HG03025 (cell line): Measurements from ENCODE around the gene PANK4.

Source experiments
- ATAC-seq: cut with Tn5 transposase; IDR thresholded peaks from one replicate; pipeline ENCODE4 v1.9.1; 2021; ENCODE audit warnings: mild to moderate bottlenecking, moderate library complexity; ENCODE audit not compliant: unreplicated experiment, low FRiP score

The PANK4 gene

DNA sequence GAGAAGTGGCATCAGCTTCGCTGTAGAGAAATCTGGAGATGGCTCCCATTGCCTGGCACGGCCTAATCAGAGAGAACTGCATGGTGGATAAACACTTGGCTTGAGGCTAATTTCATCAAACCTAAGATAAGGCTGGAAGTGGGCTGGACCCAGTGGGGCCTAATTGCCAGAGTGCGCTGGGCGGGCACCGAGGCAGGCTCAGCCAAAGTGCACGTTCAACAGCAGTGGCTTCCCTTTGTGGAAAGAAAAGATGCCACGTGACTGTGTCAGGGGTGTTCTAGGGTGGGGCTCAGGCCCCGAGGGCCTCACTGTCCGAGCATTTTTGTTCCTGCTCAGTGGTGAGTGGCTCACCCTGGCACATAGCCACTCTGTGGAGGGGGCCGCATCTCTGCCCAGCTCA is 44.5 kb downstream of the PANK4 start:
- no peak for ATAC-seq

DNA sequence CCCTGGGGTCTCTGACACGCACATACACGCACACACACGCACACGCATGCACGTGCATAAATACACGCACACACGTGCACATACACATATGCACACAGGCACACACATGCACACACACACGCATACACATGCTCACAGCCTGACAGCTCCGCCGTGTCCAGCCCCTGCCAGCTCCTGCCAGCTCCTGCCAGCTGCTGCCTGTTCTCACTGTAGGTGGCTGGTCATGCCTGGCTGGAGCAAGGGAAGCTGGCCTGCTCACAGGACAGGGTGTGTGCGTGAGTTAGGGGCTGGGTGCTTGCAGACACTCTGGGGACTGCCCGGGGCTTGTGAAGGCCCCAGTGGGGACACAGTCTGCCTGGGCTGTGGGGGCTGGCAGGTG is 45.4 kb downstream of the PANK4 start:
- no peak for ATAC-seq

DNA sequence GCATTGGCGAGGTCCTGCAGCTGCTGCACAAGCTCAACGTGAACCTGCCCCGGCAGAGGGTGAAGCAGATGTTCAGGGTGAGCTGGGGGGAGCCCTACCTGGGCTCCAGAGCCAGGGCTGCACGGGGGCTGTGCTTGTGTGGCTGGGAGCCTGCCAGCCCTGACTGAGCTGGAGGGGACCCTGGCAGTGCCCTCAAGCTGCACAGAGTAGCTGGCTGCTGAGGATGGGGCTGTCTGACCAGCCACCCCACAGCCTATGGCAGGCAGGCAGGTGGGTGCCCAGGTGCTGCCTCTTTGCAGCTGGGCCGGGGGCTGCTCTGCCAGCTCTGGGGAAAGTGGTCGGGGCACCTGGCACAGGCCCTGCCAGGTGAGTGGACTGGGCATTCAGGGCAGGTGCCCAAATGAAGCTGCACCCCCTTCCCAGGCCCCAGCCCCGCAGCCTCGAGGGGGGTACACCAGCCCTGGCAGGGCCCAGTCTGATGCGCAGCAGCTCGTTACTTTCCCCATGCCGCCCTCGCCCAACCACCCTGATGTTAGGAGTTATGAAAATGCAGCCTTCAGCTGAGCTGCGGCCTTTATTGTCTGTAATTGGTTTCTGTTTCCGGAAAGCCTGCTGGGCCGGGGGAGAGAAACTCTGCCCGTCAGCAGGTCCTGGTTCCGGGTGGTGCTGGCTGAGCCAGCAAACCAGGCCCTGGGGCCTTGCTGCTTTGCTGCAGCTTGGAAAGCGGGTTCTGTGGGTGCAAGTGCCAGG is 46.0 kb downstream of the PANK4 start:
- ATAC-seq, result no peak

DNA sequence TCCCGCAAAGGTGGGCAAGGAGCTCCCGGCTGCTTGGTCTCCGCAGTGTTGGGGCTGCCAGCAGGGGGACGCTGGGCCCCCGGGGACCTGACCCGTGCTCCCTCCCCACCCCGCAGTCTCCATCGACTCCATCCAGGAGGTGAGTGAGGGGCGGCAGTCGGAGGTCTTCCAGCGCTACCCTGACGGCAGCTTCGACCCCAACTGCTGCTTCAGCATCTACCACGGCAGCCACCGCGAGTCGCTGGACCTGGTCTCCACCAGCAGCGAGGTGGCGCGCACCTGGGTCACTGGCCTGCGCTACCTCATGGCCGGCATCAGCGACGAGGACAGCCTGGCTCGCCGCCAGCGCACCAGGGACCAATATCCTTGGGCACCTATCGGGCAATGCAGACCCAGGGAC is 46.8 kb downstream of the PANK4 start:
- ATAC-seq, result no peak

DNA sequence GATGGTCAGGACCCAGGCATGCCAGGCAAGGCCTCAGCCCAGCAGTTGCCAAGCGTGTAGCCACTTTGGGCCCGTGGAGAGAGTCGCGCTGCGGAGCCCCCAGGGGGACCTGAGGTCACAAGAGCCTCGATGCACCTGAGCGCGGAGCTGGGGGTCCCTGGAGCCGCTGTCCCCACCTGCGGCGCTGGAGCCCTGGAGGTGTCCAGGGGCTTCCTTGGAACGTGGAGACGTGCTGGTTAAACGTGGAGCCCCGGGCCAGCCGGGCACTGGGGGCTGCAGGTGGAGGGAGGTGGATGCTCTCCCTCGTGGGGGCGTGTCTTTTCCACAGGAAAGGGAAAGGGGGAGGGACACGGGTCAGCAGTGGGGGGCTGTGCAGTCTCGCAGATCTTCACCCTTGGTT is 47.2 kb downstream of the PANK4 start:
- ATAC-seq, result no peak

DNA sequence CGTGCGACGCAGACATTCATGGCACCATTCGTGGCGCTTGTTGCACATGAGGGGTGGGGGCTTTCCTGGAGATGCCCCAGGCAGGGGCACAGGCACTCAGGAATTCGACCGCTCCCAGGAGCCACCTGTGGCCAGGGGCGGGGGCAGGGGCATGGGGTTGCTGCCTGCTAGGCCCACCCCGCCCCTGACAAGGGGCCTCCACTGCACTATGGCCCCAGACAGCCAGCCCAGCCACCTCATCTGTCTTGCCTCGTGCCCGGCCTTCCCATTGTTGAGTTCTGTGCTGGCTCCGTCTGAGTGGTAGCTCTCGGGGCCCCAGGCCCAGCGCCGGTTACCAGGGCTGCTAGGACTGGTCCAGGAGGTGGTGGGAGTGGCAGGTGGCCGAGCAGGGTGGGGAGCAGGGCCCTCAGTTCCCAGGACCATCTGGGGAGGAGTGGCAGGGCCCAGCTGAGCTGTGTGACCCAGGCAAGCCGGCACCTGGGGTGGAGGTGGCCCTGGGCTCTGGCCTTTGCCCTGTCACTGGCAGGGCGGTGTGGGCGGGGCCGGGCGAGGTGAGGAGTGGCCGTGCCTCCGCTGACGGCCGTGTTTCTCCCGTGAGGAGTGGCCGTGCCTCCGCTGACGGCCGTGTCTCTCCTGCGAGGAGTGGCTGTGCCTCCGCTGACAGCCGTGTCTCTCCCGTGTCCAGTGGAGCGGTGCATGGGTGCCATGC is 48.5 kb downstream of the PANK4 start:
- no peak for ATAC-seq

DNA sequence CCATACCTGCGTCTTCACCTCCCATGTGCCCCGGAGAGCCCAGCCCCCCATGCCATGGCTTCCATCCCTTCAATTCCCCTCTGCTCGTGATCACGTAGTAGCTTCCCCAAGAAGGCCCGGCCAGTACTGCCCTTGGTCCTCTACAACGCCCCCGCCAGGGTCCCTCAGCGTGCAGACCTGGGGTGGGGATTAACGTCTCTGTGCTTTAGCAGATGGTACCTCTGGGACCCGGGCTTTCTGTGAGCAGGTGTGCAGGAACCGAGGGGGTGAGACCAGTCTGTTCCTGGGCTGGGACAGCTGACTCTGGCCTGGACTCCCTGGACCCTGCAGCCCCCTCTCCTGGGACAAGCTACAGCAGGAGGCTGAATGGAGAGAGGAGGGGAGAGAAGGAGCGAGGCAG is 49.1 kb downstream of the PANK4 start:
- no peak for ATAC-seq

DNA sequence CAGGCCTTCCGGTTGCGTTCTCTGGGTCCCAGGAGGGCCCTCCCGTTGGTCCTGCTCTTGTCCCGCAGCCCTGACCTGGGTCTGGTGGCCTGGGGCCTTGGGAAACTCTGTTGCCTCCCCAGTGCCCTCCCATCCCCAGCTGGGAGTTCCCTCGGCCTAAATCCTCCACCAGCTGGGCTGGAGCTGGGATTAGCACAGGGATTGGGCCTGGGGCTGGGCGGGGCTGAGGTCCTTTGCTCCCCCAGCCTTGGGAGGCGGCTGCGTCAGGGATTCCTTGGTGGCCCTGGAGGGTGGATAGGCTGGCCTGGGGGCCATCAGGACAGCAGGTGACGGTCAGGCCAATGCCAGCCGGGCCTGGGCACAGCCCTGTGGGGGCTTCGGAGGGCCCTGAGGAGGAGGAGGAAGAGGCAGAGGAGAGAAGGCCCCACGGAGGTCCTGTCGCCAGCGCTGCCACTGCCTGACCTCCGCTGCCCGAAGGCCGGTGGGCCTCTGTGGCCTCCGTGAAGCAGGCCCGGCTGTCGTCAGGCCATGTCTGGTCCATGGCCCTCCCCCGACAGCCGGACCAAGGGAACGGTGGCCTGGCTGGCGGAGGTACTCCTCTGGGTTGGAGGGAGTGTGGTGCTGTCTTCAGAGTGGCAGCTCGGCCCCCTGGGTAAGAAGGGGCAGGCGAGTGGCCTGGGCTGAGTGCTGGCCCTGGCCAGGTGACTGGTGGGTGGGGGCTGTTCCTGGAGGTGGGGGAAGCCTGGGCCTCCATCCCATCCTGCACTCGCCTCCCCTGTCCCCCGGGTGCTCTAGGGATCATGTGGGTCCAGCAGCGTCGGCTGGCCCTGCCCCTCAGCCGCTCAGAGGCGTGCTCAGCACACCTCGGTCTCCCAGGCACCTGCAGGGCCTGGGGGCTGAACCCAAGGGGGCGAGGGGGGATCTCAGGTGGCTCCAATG is 50.1 kb downstream of the PANK4 start, which contains the start of gene PLCH2:
TSS of gene PLCH2 (plus strand) at position 229 of the 939 bp plus-strand sequence. CDS start at position 529, 300 bp downstream.
- ATAC-seq, result no peak

DNA sequence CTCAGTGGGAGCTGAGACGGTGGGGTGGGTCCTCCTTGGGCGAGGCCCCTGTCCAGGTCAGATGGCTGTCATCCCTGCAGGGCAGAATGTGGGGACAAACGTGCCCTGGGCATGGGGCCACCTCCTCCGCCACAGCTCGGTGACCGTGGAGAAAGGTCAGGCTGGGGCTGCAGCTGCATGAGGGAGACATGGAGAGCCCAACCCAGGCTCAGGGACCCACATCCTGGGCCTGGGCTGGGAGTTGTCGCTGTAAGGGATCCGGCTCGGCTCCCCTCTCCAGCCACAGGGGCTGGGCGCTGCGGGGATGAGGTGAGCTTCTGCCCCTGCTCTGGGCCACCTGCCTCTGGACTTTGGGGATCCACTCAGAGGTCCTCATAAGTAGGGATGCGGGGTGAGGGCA is 50.8 kb downstream of the PANK4 start:
- ATAC-seq, result no peak

DNA sequence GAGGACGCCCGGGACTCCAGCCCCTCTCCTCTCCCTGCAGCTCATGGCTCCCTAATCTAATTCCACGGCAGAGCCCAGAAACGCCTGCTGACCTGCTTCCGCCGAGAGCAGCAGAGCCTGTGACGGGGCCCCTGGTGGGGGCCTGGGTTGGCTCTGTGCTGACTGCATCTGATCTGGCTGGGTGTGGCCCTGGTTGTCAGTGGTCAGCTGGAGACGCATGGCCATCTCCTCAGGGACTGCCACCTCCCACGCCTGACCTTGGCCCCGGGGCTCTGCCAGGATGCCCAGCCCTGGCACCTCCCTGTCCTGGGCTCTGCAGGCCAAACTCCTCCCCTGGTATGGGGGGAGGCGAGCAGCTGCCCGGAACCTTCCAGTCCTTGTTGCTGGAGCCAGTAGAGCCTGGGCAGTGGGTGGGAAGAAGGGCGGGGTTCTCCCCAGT is 51.4 kb downstream of the PANK4 start:
- ATAC-seq, result no peak

DNA sequence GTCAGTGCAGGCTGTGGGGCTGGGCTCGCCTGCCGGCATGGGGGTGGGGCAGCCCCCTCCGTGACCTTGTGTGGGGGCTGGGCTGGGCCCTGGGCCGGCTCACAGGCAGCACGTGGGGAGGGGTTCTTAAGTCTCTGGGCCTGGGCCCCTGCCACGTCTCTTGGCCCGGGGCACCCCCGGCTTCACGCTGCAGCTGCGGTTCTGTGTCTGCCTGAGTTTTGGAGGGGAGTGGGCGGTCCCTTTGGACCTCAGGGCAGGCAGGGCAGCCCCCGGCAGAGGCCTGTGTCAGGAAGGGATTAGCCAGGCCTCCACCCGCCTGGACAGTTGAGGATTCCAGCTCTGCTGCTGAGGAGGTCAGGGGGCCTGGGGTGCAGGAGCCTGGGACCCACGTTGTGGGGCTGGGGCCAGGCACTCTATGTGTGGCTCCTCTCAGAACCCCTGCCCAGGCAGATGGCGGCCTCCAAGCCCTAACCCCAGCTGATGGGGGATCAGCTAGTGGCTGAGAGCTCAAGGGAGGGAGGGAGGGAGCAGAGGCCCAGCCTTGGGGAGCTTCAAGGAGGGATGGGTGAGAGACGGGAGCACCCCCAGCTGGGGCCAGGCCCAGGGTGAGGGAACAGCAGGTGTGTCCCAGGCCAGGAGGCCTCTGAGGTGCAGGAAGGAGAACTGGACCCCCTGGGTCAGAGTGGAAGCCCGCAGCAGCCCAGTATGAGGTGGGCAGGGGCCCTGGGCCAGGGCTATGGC is 52.1 kb downstream of the PANK4 start:
- no peak for ATAC-seq

DNA sequence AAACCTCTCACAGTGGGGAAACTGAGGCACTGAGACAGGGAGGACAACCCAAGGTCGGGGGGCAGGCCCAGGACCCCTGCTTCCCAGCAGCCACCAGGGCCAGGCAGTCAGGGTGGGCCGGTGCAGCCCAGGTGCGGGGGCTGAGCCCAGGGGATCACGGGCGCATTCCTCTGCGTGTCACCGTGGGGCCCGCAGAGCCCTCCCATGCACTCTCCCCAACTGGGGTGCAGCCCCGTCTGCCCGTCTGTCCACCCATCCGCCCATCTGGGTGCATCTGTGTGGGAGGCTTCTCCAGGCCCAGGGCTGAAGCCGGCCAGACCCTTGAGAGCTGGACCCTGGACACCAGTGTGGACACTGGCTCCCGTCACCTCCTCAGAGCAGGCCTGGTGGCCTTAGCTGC is 53.2 kb downstream of the PANK4 start:
- no peak for ATAC-seq

DNA sequence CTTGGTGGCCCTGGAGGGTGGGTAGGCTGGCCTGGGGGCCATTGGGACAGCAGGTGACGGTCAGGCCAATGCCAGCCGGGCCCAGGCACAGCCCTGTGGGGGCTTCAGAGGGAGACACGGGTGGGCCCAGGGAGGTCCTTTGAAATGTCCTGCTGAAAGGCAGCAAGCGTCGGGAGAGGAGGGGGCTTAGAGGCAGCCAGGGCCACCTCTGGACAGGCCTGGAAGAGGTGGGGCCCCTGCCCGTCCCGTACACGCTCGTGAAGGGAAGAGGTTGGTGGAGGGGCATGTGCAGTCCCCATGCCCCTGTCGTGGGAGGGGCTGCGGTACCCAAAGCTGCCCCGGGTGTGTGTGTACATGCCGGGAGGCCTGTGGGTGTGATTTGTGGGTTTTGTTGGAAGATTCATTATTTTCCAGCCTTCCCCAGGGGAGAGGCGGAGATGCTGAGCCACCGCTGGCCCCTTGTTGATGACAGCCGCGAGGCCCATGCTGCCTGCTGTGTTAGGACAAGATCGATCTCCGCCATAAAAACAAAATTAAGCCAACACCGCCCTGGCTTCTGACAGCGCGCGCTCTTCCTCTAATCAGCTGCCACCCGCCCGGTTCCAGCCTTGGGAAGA is 53.7 kb downstream of the PANK4 start:
- no peak for ATAC-seq

DNA sequence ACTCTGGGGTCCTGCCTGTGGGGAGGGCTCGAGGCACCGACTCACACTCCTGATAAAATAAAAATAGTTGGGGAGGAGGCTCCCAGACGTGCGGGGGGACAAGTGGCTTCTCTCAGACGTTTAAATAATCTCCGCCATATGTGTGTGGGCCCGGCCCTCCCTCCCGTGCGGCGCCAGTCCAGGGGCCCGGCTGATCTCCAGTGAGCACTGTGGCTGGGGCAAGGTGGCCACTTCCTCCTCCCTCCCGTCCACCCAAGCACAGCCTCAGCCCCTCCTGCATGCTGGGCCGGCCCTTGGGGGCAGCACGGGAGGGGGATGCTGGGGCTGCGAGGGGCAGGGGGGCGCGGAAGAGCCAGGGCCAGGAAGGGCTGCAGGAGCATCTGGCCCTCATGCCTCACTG is 54.3 kb downstream of the PANK4 start:
- ATAC-seq, result no peak

DNA sequence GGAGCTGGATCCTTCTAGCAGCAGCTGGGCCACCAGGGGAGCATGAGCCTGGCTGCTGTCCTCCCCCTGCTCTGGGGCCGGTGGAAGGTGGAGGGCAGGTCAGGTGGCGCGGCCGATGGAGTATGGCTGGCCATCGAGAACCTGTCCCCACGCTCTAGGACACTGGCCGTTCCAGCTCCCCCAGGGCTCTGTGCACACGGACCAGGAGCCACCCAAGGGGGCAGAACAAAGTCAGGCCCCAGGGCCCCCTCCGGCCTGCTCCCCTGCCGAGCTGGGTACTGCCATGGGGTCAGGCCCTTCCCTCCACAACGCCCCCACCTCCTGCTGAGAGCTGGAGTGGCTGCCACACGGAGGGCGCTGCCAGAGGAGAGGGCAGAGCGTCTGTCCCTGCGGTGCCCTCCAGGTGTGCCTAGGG is 54.8 kb downstream of the PANK4 start:
- ATAC-seq, result no peak

DNA sequence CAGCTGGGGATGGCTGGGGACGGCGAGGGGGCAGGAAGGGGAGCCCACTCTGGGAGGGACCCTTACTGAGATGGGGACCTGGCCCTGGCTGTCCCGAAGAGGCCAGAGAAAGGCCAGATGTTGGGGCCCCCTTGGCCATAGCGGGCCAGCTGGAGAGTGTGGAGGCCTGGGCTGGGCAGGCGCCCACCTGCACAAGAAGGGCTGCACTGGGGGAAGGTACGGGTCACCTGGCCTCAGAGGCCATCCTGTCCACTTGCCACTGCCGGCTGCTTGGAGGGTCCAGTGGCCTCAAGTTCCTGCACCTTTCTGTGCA is 55.3 kb downstream of the PANK4 start:
- no peak for ATAC-seq

DNA sequence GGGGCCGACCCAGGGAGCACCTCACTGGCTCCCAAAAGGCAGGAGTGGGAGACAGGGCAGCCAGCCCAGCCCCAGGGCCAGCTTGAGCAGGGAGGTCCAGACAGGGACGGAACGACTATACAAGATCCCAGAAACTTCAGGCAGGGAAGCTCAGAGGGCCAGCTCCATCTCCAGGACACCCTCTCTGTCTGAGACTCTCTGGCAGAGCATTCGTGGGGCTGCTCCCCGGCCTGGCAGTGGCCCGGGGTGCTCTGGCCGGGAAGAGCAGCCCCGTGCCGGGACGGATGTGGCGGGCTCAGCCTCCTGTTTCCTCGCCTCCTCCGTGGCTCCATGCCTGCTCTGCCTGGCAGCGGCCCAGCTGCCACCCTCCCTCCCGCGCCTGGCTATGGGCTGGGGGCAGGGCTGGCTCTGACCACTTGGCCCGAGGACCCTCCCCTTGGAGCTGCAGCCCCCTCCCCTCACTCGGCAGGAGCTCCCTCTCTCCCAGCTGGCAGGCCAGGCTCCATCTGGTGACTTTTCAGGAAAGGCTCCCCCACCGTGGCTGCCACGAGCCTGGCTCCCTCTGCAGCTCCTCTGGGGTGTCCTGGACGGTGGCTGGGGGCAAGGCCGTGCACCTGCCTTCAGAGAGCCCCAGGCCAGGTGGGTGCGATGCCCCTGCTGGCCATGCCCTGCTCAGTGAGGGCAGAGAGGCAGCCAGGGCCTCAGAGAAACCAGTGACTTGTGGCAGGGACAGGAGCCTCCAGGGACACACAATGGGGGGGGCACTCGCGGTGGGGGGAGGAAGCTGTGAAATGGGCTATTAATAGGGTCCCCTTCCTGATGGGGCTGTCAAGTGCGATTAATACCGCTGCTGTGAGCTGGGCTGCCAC is 55.9 kb downstream of the PANK4 start:
- ATAC-seq, result no peak

DNA sequence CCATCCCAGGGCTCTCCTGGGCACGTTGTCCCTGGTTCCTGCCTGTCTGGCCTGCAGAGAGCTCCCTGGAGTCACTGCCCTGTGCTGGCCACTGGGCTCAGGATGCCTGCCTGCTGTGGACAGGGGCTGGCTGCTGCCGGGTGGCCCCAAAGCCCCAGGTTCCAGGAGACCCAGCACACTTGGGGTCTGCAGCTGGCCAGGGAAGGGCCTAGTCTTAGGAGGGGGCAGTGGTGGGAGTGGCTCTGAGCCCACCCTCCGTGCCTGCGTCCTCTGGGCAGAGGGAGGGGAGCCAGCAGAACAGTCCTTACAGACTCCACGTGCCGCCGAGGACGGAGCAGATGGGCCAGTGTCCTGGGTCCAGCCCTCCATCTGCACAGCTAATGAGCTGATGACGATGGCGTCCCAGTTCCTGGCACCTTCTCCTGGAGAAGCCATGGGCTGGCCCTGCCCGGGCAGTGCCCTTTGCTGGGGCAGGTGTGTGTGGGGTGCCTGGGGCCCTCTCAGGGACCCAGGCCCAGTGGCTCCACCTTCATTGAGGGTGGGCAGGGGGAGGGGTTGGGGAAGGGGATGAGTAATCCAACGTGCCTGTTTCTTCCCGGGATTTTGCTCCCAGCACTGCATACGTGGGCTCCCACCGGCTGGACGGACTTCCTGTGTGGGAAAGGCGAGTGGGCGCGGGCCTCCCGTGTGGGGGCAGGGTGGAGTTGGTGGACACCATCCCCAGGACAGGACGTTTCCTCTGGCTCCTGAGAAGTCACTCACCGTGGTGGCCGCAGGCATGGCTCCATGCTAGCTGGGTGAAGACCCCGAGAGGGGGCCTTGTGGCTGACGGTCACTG is 57.1 kb downstream of the PANK4 start:
- ATAC-seq, result no peak
